Measurements from ENCODE around the gene AHNAK. TPM values are rescaled to one million over a fixed set of nuclear protein-coding genes. Genes with fewer than 3 reads are reported as not detected.

Gene AHNAK
- total RNA-seq, 4 donors from 2014 or later = 227 to 400 (median 288) TPM

DNA sequence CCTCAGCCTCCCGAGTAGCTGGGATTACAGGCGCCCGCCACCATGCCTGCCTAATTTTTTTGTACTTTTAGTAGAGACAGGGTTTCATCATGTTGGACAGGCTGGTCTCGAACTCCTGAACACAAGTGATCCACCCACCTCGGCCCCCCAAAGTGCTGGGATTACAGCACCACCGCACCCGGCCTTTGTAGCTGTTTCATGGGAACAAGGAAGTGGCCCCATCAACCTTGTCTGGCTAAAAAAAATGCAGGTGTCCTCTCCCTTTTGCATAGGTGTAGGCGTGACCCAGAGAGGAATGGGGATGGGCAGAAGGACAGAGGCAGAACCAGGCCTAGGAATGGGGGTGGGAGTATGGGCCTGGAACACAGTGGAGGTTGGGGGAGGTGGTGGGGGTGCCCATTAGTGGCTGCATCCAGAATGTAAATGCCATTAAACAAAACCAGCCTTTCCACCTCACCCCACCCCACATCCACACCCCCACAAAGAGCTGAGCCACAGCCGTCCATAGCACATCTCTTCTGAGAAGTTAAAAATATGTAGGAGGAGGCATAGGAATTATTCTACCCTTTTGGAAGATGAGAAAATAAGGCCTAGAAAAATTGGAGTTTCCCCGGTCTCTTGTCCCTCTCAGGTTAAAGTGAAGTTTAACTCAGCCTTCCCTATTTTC, 150.6 kb downstream of the AHNAK start:
- no peak overlapping the region for H3K27ac ChIP-seq
- DNase-seq = no peak
- 88 to 93% methylated on average over 10 of the region's 10 CpGs for WGBS, 2 donors
- H3K4me3 ChIP-seq (replicated peaks in 1 of 3) = no peak overlapping the region
- H3K27me3 ChIP-seq = no peaks in the 10 kb centered on the region
- TF ChIP-seq, protein P1, sequence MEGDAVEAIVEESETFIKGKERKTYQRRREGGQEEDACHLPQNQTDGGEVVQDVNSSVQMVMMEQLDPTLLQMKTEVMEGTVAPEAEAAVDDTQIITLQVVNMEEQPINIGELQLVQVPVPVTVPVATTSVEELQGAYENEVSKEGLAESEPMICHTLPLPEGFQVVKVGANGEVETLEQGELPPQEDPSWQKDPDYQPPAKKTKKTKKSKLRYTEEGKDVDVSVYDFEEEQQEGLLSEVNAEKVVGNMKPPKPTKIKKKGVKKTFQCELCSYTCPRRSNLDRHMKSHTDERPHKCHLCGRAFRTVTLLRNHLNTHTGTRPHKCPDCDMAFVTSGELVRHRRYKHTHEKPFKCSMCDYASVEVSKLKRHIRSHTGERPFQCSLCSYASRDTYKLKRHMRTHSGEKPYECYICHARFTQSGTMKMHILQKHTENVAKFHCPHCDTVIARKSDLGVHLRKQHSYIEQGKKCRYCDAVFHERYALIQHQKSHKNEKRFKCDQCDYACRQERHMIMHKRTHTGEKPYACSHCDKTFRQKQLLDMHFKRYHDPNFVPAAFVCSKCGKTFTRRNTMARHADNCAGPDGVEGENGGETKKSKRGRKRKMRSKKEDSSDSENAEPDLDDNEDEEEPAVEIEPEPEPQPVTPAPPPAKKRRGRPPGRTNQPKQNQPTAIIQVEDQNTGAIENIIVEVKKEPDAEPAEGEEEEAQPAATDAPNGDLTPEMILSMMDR (IDR thresholded peaks at IDR 0.05) = no peak
- no peak for TF ChIP-seq POLR2A (IDR thresholded peaks at IDR 0.05)
- intact Hi-C loops (cut with DNase I) = loop anchor here (10.0 kb wide), 2 partner anchors 299 to 469 kb away; no protein-coding TSS in a partner anchor
- no peaks in the 10 kb centered on the region for H3K36me3 ChIP-seq
- no peaks in the 10 kb centered on the region for H3K9me3 ChIP-seq
- H3K4me1 ChIP-seq = peaks cover 0 to 22% of the 10 kb centered on the region in 2 donors

GRCh38 chr11:62394825-62395538, 151.6 kb downstream of the AHNAK start:
- WGBS, 2 donors = 14 to 16% methylated on average over 4 to 14 of the region's 14 CpGs
- TF ChIP-seq, protein P1 (IDR thresholded peaks at IDR 0.05) = peak; percentile 50 to 83 (median 70)
- TF ChIP-seq POLR2A (IDR thresholded peaks at IDR 0.05) = no peak

DNA sequence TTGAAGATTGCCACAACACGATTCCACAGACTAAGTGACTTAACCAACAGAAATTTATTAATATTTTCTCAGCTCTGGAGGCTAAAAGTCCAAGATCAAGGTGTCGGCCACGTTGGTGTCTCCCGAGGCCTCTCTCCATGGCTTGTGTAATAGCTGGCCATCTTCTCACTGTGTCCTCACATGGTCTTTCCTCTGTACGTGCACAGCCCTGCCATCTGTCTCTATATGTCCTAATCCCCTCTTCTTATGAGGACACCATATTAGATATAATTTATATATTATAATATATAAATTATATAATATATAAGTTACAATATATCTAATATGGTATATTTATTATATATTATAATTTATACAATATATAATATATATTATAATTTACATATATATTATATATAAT, 152.9 kb downstream of the AHNAK start:
- H3K27ac ChIP-seq = no peak overlapping the region
- DNase-seq = no peak
- no peaks in the 10 kb centered on the region for H3K9me3 ChIP-seq
- TF ChIP-seq POLR2A (IDR thresholded peaks at IDR 0.05) = no peak
- TF ChIP-seq, protein P1 (IDR thresholded peaks at IDR 0.05) = no peak
- 81% methylated on average over 5 of the region's 5 CpGs for WGBS, 2 donors
- no peak overlapping the region for H3K4me3 ChIP-seq (replicated peaks in 1 of 3)
- H3K4me1 ChIP-seq = peaks cover 0 to 4% of the 10 kb centered on the region in 2 donors
- H3K36me3 ChIP-seq = no peaks in the 10 kb centered on the region
- no peaks in the 10 kb centered on the region for H3K27me3 ChIP-seq
- intact Hi-C loops (cut with DNase I) = loop anchor here (10.0 kb wide), 2 partner anchors 301 to 471 kb away; no protein-coding TSS in a partner anchor

More at GRCh38 chr11:62394825-62395538, 151.6 kb downstream of the AHNAK start:
- intact Hi-C loops (cut with DNase I) = loop anchor here (10.0 kb wide), 2 partner anchors 300 to 470 kb away; no protein-coding TSS in a partner anchor
- peaks cover 0 to 11% of the 10 kb centered on the region in 2 donors for H3K4me1 ChIP-seq
- DNase-seq = peak; percentile 85 to 89
- H3K4me3 ChIP-seq (replicated peaks in 1 of 3) = no peak overlapping the region
- peak overlapping the region; percentile 34 to 61 (median 46) for H3K27ac ChIP-seq
- H3K36me3 ChIP-seq = no peaks in the 10 kb centered on the region
- H3K9me3 ChIP-seq = no peaks in the 10 kb centered on the region
- no peaks in the 10 kb centered on the region for H3K27me3 ChIP-seq

GRCh38 chr11:62393061-62393611, 153.5 kb downstream of the AHNAK start:
- peaks cover 0 to 4% of the 10 kb centered on the region in 2 donors for H3K4me1 ChIP-seq
- TF ChIP-seq, protein P1 (IDR thresholded peaks at IDR 0.05) = no peak
- TF ChIP-seq POLR2A (IDR thresholded peaks at IDR 0.05) = no peak
- 62 to 72% methylated on average over 11 to 12 of the region's 12 CpGs for WGBS, 2 donors
- no peak for DNase-seq
- H3K9me3 ChIP-seq = no peaks in the 10 kb centered on the region
- H3K4me3 ChIP-seq (replicated peaks in 1 of 3) = no peak overlapping the region
- intact Hi-C loops (cut with DNase I) = loop anchor here (10.0 kb wide), 2 partner anchors 302 to 472 kb away; no protein-coding TSS in a partner anchor
- H3K27me3 ChIP-seq = no peaks in the 10 kb centered on the region
- no peaks in the 10 kb centered on the region for H3K36me3 ChIP-seq
- H3K27ac ChIP-seq = no peak overlapping the region

Measured in thyroid gland (tissue), 4 donors.